Measurements from ENCODE around the gene CNTN4. TPM values are rescaled to one million over a fixed set of nuclear protein-coding genes. Genes with fewer than 3 reads are reported as not detected.
A peak's percentile ranks its signal among the peaks of the same experiment; 100 is the strongest.

The CNTN4 gene
- total and polyA plus RNA-seq, 4 donors: 29.2 to 88.0 (median 36.1) TPM

DNA sequence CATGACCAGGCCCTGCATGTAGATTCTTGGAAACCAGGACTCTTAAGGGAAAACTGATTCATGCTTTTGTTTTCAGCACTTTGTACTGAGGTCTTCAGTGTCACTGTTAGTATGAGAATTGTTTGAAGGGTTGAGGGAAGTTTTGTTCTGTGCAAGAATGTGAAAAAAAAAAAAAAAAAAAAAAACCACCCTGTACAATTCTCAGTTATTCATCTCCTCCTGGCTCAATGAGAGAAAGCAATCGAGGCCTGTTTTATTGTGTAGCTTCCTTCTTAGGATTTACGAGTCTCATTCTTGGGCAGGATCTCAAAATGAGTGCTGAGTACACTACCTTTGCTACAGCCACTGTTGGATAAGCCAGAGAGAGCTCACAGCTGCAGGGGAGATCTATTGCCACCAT, 469.5 kb downstream of the CNTN4 start:
- H3K4me3 ChIP-seq (ENCODE audit: low read depth, low read length): no peak overlapping the region
- H3K27ac ChIP-seq (ENCODE audit: low read depth, low read length): no peak overlapping the region
- H3K4me1 ChIP-seq (ENCODE audit: control insufficient read depth, insufficient read depth, low read length): peaks cover 3% of the 10 kb centered on the region
- DNase-seq (ENCODE audit: low read depth in 4 of 6, low spot score in 6 of 6): peak in 1 of 6 donors; percentile 73
- no peaks in the 10 kb centered on the region for H3K9me3 ChIP-seq (ENCODE audit: control insufficient read depth, insufficient read depth, low read length)
- no peaks in the 10 kb centered on the region for H3K27me3 ChIP-seq (ENCODE audit: control insufficient read depth, insufficient read depth, low read length)
- H3K36me3 ChIP-seq (ENCODE audit: control insufficient read depth, insufficient read depth, low read length): no peaks in the 10 kb centered on the region
- WGBS (ENCODE audit: insufficient coverage): 22% methylated on average over 2 of the region's 2 CpGs

DNA sequence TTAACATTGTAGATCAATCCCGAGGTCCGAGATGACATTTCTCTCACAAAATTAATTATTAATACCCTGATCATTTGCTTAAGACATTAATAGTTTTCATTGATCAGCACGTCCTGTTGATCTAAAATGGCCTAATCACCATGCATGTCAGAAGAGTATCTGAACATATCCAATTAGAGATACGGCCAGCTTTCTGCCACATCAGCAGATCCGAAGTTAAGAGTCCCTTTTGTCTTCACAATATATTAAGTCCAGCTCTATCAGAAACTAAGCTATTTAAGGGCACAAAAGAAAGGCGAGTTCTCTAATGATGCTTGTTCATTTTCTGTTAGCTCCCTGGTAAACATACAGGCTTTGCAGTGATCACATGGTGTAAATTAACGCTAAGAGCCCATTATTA, 470.3 kb downstream of the CNTN4 start:
- WGBS (ENCODE audit: insufficient coverage): 68% methylated on average over 3 of the region's 7 CpGs
- Histone ChIP-seq H3K9me3 (ENCODE audit: control insufficient read depth, insufficient read depth, low read length) (no peaks in the 10 kb centered on the region), H3K27ac (ENCODE audit: low read depth, low read length) (no peak overlapping the region), H3K4me1 (ENCODE audit: control insufficient read depth, insufficient read depth, low read length) (peaks cover 3% of the 10 kb centered on the region), H3K27me3 (ENCODE audit: control insufficient read depth, insufficient read depth, low read length) (no peaks in the 10 kb centered on the region), H3K4me3 (ENCODE audit: low read depth, low read length) (no peak overlapping the region), H3K36me3 (ENCODE audit: control insufficient read depth, insufficient read depth, low read length) (no peaks in the 10 kb centered on the region)
- peak in 1 of 6 donors; percentile 39 for DNase-seq (ENCODE audit: low read depth in 4 of 6, low spot score in 6 of 6)

DNA sequence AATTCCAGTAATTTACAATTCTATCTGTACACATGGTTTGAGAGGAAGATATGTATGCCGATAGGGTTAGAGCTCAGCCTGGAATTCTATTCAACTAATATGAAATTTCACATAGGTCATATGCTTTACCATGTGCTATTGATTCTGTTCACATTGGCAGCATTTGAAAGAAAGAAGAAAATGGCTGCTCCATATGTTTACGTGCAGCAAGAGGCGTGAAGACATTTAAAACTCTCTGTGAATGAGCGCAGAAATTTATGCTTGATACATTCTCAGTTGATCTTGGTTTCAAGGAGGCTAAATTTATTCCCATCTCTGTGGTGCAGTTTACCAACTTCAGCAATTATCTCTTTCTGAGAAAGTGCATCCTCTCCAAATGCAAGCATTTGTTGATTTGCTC, 478.9 kb downstream of the CNTN4 start:
- peak in 1 of 6 donors; percentile 82 for DNase-seq (ENCODE audit: low read depth in 4 of 6, low spot score in 6 of 6)
- Histone ChIP-seq H3K4me3 (ENCODE audit: low read depth, low read length) (no peak overlapping the region), H3K4me1 (ENCODE audit: control insufficient read depth, insufficient read depth, low read length) (no peaks in the 10 kb centered on the region), H3K36me3 (ENCODE audit: control insufficient read depth, insufficient read depth, low read length) (no peaks in the 10 kb centered on the region), H3K9me3 (ENCODE audit: control insufficient read depth, insufficient read depth, low read length) (no peaks in the 10 kb centered on the region), H3K27ac (ENCODE audit: low read depth, low read length) (no peak overlapping the region), H3K27me3 (ENCODE audit: control insufficient read depth, insufficient read depth, low read length) (no peaks in the 10 kb centered on the region)
- 90% methylated on average over 2 of the region's 4 CpGs for WGBS (ENCODE audit: insufficient coverage)

DNA sequence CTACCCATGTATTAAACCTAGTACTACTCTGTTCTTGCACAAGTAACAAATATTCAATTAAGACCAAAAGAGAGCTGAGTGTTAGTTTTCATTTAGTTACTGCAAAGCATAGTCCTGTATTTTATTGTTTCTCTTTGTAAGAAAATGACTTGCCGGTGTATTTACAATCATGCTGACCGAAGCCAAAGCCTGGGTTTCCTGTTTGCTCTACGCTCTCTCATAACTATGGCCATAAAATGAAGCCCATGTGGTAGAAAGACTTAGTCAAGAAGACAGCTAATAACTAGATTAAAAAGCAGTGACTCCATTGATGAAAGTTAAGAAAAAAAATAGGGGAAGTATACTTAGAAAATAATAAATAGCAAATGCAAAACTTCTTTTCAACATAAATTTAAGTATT, 479.9 kb downstream of the CNTN4 start:
- Histone ChIP-seq H3K4me3 (ENCODE audit: low read depth, low read length) (no peak overlapping the region), H3K27ac (ENCODE audit: low read depth, low read length) (no peak overlapping the region), H3K9me3 (ENCODE audit: control insufficient read depth, insufficient read depth, low read length) (no peaks in the 10 kb centered on the region), H3K36me3 (ENCODE audit: control insufficient read depth, insufficient read depth, low read length) (no peaks in the 10 kb centered on the region), H3K27me3 (ENCODE audit: control insufficient read depth, insufficient read depth, low read length) (no peaks in the 10 kb centered on the region), H3K4me1 (ENCODE audit: control insufficient read depth, insufficient read depth, low read length) (no peaks in the 10 kb centered on the region)
- no peak for DNase-seq (ENCODE audit: low read depth in 4 of 6, low spot score in 6 of 6)
- no CpG with 5 or more reads among the region's 3 CpGs for WGBS (ENCODE audit: insufficient coverage)

DNA sequence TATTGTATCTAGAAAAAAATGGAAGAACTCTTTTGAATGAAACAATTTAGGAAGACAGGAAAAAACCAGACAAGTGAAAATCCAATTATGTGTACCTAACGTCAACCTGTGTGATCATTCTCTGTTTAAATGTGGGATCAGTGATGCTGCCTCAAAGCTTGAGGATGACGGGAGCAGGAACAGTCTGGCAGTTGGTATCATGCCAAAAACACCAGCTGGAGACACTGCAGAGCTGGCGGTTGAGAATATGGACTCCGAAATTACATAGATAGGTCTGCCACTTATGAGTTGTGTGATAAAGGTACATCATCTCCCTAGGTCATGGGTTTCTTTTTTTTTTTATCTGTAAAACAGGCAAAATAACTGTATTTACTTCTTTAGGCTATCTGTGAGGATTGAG, 480.5 kb downstream of the CNTN4 start:
- 57% methylated on average over 3 of the region's 4 CpGs for WGBS (ENCODE audit: insufficient coverage)
- Histone ChIP-seq H3K27ac (ENCODE audit: low read depth, low read length) (no peak overlapping the region), H3K4me3 (ENCODE audit: low read depth, low read length) (no peak overlapping the region), H3K4me1 (ENCODE audit: control insufficient read depth, insufficient read depth, low read length) (no peaks in the 10 kb centered on the region), H3K27me3 (ENCODE audit: control insufficient read depth, insufficient read depth, low read length) (no peaks in the 10 kb centered on the region), H3K9me3 (ENCODE audit: control insufficient read depth, insufficient read depth, low read length) (no peaks in the 10 kb centered on the region), H3K36me3 (ENCODE audit: control insufficient read depth, insufficient read depth, low read length) (no peaks in the 10 kb centered on the region)
- peak in 4 of 6 donors; percentile 19 to 87 (median 58) for DNase-seq (ENCODE audit: low read depth in 4 of 6, low spot score in 6 of 6)

DNA sequence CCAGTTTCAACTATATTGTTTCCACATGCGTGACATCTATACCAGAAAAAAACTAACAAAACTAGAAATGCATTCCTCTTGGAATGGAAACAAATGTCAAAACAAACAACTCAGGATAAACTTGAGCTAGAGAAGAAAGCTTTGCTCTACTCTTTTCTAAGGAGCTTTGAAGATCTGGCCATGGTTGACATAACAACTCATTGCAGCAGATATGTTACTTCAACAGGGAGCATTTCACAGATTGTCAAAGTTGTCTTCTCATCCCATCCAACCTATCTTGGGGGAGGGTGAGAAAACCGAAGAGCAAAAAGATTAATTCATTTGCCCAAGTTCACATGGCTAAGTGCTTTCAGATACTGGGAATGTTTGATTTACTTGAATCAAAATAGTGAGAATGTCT, 484.4 kb downstream of the CNTN4 start:
- Histone ChIP-seq H3K4me1 (ENCODE audit: control insufficient read depth, insufficient read depth, low read length) (no peaks in the 10 kb centered on the region), H3K27me3 (ENCODE audit: control insufficient read depth, insufficient read depth, low read length) (no peaks in the 10 kb centered on the region), H3K9me3 (ENCODE audit: control insufficient read depth, insufficient read depth, low read length) (no peaks in the 10 kb centered on the region), H3K36me3 (ENCODE audit: control insufficient read depth, insufficient read depth, low read length) (no peaks in the 10 kb centered on the region), H3K27ac (ENCODE audit: low read depth, low read length) (no peak overlapping the region), H3K4me3 (ENCODE audit: low read depth, low read length) (no peak overlapping the region)
- 88% methylated on average over 1 of the region's 2 CpGs for WGBS (ENCODE audit: insufficient coverage)
- peak in 1 of 6 donors; percentile 55 for DNase-seq (ENCODE audit: low read depth in 4 of 6, low spot score in 6 of 6)

DNA sequence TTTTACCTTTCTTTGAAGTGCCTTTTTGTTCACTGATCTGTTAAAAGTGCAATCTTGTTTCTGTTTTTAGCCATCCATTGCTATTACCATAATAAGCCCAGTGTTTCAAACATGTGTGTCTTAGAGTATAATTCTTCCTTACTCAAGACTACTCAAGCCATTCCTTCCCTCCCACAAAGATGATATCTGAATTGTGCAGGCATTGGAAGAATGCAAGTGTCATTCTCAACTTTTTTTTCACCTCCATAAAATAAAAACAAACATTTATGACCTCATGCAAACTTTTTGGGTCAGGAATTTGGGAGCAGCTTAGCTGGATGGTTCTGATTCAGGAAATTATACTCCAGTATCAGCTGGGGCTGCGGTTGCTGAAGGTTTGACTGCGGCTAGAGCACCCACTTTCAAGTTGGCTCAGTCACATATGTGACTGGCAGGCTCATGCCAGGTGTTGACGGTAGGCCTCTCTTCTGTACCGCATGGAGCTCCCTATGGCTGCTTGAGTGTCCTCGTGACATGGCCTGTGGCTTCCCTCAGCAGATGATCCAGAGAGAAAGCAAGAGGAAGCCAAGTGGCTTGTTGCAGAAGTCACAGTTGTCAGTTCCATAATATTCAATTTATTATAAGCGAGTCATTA, 490.8 kb downstream of the CNTN4 start:
- no peak for DNase-seq (ENCODE audit: low read depth in 4 of 6, low spot score in 6 of 6)
- Histone ChIP-seq H3K4me1 (ENCODE audit: control insufficient read depth, insufficient read depth, low read length) (no peaks in the 10 kb centered on the region), H3K36me3 (ENCODE audit: control insufficient read depth, insufficient read depth, low read length) (no peaks in the 10 kb centered on the region), H3K4me3 (ENCODE audit: low read depth, low read length) (no peak overlapping the region), H3K27ac (ENCODE audit: low read depth, low read length) (no peak overlapping the region), H3K9me3 (ENCODE audit: control insufficient read depth, insufficient read depth, low read length) (no peaks in the 10 kb centered on the region), H3K27me3 (ENCODE audit: control insufficient read depth, insufficient read depth, low read length) (no peaks in the 10 kb centered on the region)
- WGBS (ENCODE audit: insufficient coverage): 98% methylated on average over 4 of the region's 6 CpGs

DNA sequence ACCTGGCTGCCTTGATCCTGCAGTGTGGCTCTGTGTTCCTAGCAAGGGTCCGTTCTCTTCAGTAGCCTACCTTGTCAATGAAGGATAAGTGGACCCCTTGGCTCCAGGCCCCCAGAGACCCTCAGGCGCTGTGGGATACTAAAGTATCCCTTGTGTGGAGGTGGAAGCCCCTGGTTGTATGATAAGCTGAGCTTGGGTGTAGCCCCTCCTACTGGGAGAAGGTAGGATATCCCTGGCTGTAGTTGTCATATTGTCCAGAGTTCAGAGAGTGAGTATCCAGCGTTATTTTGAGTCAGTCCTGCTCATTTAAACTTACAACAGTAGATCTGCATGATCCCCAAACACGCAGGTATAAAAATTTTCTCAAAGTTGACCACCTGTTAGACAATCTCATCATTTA, 496.8 kb downstream of the CNTN4 start:
- Histone ChIP-seq H3K9me3 (ENCODE audit: control insufficient read depth, insufficient read depth, low read length) (no peaks in the 10 kb centered on the region), H3K4me1 (ENCODE audit: control insufficient read depth, insufficient read depth, low read length) (no peaks in the 10 kb centered on the region), H3K36me3 (ENCODE audit: control insufficient read depth, insufficient read depth, low read length) (no peaks in the 10 kb centered on the region), H3K27ac (ENCODE audit: low read depth, low read length) (no peak overlapping the region), H3K4me3 (ENCODE audit: low read depth, low read length) (no peak overlapping the region), H3K27me3 (ENCODE audit: control insufficient read depth, insufficient read depth, low read length) (no peaks in the 10 kb centered on the region)
- 81% methylated on average over 3 of the region's 4 CpGs for WGBS (ENCODE audit: insufficient coverage)
- DNase-seq (ENCODE audit: low read depth in 4 of 6, low spot score in 6 of 6): no peak

DNA sequence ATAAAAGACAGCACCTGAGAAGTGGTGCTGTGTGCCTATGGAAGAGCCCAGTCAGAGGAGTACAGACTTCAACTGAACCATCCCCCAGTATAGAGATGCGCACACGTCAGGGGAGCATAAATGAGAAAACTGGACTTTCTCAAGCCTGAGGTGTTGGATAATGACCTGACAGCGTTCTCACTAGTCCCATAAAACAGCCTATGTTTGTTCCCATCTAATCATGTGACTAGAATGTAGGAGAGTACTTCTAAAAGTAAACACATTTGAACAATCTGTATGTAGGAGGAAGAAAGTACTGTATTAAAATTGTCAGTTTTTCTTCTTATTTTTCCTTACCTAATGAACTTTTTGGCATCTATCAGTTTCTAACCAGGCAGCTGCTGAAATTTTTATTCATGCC, 498.9 kb downstream of the CNTN4 start:
- Histone ChIP-seq H3K4me1 (ENCODE audit: control insufficient read depth, insufficient read depth, low read length) (no peaks in the 10 kb centered on the region), H3K4me3 (ENCODE audit: low read depth, low read length) (no peak overlapping the region), H3K27me3 (ENCODE audit: control insufficient read depth, insufficient read depth, low read length) (no peaks in the 10 kb centered on the region), H3K36me3 (ENCODE audit: control insufficient read depth, insufficient read depth, low read length) (no peaks in the 10 kb centered on the region), H3K27ac (ENCODE audit: low read depth, low read length) (no peak overlapping the region), H3K9me3 (ENCODE audit: control insufficient read depth, insufficient read depth, low read length) (no peaks in the 10 kb centered on the region)
- no peak for DNase-seq (ENCODE audit: low read depth in 4 of 6, low spot score in 6 of 6)
- no CpG with 5 or more reads among the region's 3 CpGs for WGBS (ENCODE audit: insufficient coverage)

DNA sequence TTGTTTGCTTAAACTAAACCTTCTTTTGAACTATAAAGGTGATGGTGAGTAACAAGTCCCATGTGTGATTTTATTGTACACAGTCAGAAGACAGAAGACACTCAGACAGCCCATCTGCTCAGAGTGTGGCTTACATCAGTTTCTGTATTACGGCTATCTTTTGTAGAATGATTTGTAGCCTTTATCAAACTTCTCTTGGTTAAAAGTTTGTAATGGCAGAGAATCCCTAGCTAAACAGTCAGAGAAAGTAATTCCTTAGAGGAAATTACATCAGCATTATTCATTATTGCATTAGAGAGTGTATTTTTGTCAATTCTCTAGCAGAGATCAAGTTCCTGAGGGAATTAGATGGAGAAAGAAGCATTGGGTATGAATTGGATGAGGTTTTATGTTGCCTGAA, 500.8 kb downstream of the CNTN4 start:
- WGBS (ENCODE audit: insufficient coverage): no CpG with 5 or more reads among the region's 1 CpG
- Histone ChIP-seq H3K4me1 (ENCODE audit: control insufficient read depth, insufficient read depth, low read length) (no peaks in the 10 kb centered on the region), H3K27me3 (ENCODE audit: control insufficient read depth, insufficient read depth, low read length) (no peaks in the 10 kb centered on the region), H3K9me3 (ENCODE audit: control insufficient read depth, insufficient read depth, low read length) (no peaks in the 10 kb centered on the region), H3K4me3 (ENCODE audit: low read depth, low read length) (no peak overlapping the region), H3K36me3 (ENCODE audit: control insufficient read depth, insufficient read depth, low read length) (no peaks in the 10 kb centered on the region), H3K27ac (ENCODE audit: low read depth, low read length) (no peak overlapping the region)
- no peak for DNase-seq (ENCODE audit: low read depth in 4 of 6, low spot score in 6 of 6)
